GOT3 (cell line): Measurements from ENCODE around the gene BCAP29.
"Not testable (repeated sequence)": the region's sequence is repeated elsewhere in the genome, so short reads cannot be mapped to it uniquely, and the experiment has no call there.

ENCODE experiments used
- DNase-seq: peaks from one replicate; lab custom pipeline; 2025; ENCODE audit warnings: mixed read lengths; lab: John Stamatoyannopoulos, UW

BCAP29 gene

GRCh38 chr7:107579885-107580715 lies at the start of gene BCAP29:
TSS of gene BCAP29 (plus strand) at chr7:107580246. CDS start at chr7:107580773, 527 bp downstream.
- peak; percentile 17 for DNase-seq

DNA sequence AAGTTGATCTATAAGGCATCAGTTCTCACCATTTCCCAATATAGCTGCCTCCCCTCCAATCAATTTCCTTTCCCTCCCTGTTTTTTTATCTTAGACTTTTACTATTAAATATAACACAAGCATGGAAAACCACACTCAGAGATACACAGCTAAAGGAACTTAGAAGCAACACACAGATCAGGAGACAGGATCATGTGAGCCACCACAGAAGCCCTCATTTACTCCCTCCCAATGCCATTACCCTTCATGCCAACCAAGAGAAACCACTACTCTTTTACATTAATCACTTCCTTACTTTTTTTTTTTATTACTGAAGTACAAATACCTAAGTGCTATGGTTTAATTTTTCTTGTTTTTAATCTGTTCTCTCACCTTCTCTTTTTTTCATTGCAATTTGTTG lies 49.3 kb upstream of the BCAP29 start:
- DNase-seq: no peak

DNA sequence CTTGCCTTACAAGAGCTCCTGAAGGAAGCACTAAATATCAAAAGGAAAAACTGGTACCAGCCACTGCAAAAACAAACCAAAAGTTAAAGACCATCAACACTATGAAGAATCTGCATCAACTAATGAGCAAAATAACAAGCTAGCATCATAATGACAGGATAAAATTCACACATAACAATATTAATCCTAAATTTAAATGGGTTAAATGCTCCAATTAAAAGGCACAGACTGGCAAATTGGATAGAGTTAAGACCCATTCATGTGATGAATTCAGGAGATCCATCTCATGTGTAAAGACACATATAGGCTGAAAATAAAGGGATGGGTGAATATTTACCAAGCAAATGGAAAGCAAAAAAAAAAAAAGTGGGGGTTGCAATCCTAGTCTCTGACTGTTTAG lies 45.9 kb upstream of the BCAP29 start:
- no peak for DNase-seq

- not testable (repeated sequence) for DNase-seq
Observed at GRCh38 chr7:107537228-107537627, 42.8 kb upstream of the BCAP29 start.

- DNase-seq: no peak
Observed at GRCh38 chr7:107538001-107538400, 42.0 kb upstream of the BCAP29 start.

- no peak for DNase-seq
Observed at GRCh38 chr7:107543338-107543993, 36.6 kb upstream of the BCAP29 start.

GRCh38 chr7:107544848-107545591 lies 35.0 kb upstream of the BCAP29 start:
- DNase-seq: no peak

DNA sequence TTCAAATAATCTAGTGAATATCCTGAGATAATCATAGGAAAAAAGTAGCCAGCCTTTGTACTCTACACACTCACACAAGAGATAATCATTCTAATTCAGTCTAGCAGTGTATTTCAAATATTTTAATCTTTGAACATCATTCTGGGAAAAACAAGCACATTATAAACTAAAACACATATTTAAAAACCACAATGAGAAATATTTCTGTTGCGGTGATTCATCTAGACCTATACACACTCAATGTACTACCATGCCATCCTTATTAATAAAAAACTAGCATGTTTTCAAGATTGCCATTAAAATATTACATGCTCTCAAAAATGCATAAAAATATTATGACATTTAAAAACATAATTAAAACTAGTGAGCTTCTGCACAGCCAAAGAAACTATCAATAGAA lies 28.1 kb upstream of the BCAP29 start:
- DNase-seq: no peak

DNA sequence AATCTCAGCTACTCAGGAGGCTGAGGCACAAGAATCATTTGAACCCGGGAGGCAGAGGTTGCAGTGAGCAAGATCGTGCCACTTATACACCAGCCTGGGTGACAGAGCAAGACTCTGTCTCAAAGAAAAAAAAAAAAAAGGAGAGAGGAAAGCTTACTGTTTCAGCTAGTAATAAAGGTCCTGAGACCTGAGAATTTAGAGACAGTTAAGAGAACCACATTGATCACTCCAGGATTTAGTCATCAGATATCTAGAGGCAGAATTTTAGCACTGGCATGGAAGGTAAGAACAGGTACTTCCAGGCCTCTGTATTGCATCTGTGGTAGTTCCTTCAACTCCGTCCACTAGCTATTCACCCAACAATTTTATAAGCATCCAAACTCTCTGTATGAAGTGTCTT lies 24.2 kb upstream of the BCAP29 start:
- DNase-seq: no peak

DNA sequence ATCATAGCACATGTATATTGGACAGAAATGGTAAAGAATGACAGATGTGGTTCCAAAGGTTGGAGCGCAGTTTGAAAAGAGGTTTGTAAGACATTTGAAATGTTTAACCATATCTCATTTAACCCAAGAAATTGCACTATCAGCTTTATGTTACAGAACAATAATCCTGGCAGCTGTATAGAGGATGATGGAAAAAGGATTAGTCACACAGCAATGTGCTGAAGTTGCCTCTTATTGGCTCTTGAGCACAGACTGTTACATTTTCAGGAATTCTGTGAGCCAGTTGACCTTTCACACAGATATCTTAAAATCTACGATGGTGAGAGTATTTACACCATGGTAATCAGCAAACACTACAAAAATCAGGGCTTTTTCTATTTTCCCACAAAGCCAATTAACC lies 20.2 kb upstream of the BCAP29 start:
- no peak for DNase-seq

GRCh38 chr7:107560898-107561516 lies 19.0 kb upstream of the BCAP29 start:
- DNase-seq: no peak

DNA sequence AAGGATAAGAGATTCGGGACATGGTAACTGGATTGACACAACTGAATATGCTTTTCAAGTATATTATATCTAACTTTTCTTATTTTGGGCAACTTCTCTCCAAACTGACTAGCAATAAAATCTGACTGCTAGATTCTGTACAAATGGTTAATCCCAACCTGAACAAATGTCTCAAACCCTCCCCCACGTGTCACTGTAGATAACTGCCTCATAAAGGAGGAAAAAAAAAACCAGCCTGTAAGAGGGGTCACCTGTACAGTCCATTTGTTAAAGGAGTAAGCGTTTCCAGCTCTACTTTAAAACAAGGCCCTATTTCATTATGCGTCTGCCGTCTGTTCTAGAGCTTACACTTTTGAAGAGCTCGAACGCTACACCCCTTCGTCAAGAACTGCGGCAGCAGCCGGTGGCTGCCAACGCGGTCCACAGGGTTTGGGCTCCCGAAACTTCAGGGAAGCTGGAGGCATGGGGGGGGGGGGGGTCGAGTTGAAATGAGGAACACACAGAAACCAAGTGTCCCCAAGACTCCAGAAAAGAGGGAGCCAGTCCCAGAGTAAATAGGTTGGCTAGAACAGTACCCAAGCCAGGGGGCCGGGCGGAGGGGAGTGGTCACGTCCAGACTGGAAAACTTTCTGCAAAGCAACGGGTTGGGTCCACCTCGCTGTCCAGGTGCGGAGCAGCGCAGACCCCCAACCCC lies 16.8 kb upstream of the BCAP29 start:
- DNase-seq: no peak

DNA sequence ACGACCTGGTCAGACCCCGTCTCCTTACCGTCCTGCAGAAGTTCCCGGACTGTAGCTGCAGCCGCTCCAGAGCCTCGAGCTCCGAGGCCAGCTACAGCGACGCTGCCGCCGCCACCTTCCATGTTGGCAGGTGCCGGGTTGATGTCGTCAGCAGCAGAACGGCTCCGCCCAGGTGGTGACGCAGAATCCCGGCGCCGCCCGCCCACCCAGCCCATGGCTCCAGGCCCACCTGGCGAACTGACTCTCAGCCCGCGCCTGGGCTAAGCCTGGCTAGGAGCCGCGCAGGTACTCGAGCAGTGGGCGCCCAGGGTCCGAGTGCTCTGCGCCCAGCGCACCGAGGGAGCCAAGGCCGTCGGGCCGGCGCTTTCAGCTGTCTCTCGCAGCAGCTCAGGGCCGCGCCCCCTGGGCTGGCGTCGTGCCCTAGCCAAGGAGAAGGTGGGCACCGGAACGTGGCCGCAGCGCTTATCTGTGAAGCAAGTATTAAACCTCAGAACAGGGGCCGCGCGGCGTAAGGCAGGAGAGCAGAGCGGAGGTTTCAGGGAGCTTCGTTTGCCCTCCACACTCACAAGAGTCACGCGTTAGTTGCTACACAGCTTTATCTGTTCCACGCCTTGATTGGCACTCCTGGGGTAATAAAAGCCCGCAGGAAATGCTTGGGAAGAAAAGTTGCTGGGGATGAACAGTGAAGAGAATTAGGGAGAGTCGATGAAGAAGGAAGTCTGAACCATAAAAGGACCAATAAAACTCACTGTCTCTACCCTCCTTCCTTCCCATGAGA lies 16.1 kb upstream of the BCAP29 start, which contains the start of the genes COG5 and DUS4L:
Gene COG5, minus strand, starts transcription at position 146 of the 778 bp plus-strand sequence. Its CDS starts 24 bp downstream, at position 122.
Gene DUS4L, plus strand, starts transcription at position 197 of the 778 bp plus-strand sequence. CDS start 3,100 bp downstream, outside the sequence.
- peak; percentile 60 for DNase-seq

DNA sequence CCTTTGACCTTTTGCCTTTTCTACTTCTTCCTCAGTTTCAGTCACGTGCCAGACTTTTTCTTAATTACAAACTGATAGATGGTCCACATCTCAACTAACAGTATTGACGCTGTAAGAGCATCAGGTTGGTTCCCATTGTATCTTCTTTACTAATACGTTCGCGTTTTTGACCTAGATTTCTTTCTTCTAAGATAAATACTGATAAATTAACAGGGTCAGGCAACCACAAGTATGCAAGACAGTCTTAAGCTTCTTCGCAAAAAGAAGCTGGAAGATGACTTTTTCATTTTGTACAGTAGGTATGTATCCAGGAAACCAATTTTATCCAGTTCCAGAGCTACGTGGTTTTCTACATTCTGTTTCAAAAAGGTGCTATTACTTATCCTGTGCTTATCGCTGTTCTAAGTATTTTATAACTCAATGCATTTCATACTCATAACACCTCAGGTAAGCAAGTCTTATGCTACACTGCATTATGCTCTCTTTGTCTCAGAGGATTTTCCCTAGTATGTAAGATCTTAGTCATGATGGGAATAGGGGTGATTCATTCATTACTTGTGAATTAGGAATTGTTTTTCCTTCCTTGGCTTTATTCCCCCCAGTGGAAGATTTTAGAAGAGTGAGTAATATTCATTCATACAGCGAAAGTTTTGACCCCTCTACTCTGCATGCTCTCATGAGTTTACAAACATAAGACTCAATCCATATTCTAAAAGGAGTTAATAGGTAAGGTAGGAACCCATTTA lies 15.3 kb upstream of the BCAP29 start:
- no peak for DNase-seq

- DNase-seq: no peak
Observed at GRCh38 chr7:107570298-107570697, 9.7 kb upstream of the BCAP29 start.

DNA sequence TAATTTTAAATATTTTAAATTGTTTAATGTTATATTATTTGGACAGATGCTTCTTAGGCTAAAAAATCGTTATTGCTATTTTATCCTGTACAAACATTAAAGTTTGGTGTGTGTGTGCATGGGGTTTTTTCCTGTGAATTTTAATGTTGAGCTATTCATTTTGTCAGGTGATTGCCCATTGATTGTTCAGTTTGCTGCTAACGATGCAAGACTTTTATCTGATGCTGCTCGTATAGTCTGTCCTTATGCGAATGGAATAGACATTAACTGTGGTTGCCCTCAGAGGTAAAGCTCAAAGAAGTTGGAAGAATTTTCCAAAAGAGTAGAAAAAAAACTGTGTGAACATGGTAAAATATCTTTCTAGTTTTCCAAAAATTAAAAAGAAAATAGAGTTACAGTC lies 6.5 kb upstream of the BCAP29 start:
- DNase-seq: no peak

GRCh38 chr7:107579554-107579884 lies 527 bp upstream of the BCAP29 start:
- no peak for DNase-seq

- no peak for DNase-seq
Observed at GRCh38 chr7:107580716-107581383, 804 bp downstream of the BCAP29 start.

GRCh38 chr7:107581387-107582013 lies 1.5 kb downstream of the BCAP29 start:
- DNase-seq: no peak
